HL-60 (cell line): ENCODE measurements around the gene MFSD6L.

Experiments used
- DNase-seq, 2 experiments: peaks; one replicate each; pipeline ENCODE4 v3.0.0-alpha.2; 2010 to 2020; ENCODE audit warnings: low read depth in 1 of 2, low spot score in 1 of 2
- H3K27ac ChIP-seq: fragments of 250-450 bp; sonication (Bioruptor Pico); replicated peaks from 2 replicates; pipeline ENCODE4 v1.5.1; 2020; ENCODE audit warnings: mild to moderate bottlenecking, moderate library complexity
- H3K27me3 ChIP-seq: fragments of 250-450 bp; sonication (Bioruptor Pico); 2 replicates; pipeline ENCODE4 v1.5.1; 2021; ENCODE audit warnings: mild to moderate bottlenecking, moderate library complexity; ENCODE audit not compliant: insufficient read depth, poor library complexity, severe bottlenecking
- H3K4me3 ChIP-seq: replicated peaks from 2 replicates; pipeline ENCODE4 v1.5.1; 2011; ENCODE audit warnings: mild to moderate bottlenecking, control low read depth, low read length; ENCODE audit not compliant: insufficient read depth
- GABPA ChIP-seq: IDR thresholded peaks from 2 replicates; pipeline ENCODE4 v1.6.1; 2012; ENCODE audit warnings: low read depth
- POLR2AphosphoS5 ChIP-seq: IDR thresholded peaks from 2 replicates; pipeline ENCODE4 v1.6.1; 2012; ENCODE audit warnings: low read depth
- REST ChIP-seq: IDR thresholded peaks from 2 replicates; pipeline ENCODE4 v1.6.1; 2012; ENCODE audit warnings: low read depth; ENCODE audit not compliant: insufficient replicate concordance
- SPI1 ChIP-seq: IDR thresholded peaks from 2 replicates; pipeline ENCODE4 v1.6.1; 2012; ENCODE audit warnings: low read depth, mild to moderate bottlenecking, borderline replicate concordance
- TF ChIP-seq, protein P1 (sequence below): IDR thresholded peaks from one replicate; pipeline ENCODE4 v1.5.1; 2011; ENCODE audit warnings: low read length, control low read depth, inconsistent platforms; ENCODE audit not compliant: insufficient read depth

MFSD6L gene

DNA sequence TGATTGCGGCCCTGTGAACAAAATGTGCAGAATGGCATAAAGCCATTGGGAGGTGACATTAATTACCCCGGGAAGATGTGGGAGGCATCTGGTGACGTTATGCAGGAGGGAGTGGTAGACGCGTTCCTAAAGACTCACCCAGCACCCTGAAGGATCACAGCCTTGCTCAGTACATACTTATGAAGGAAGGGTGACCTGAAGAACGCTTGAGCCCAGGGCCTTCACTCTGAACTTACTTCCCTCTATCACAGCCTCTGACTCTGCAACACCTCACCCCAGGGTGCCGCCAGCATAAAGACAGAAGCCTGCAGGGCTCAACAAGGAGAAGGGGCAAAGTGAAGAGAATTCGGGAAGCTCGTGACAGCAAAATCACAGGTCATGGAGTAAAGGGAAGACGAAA, 9.4 kb downstream of the MFSD6L start:
- no peaks in the 10 kb centered on the region for H3K27me3 ChIP-seq
- TF ChIP-seq POLR2AphosphoS5 (no peak), GABPA (no peak), SPI1 (no peak), REST (no peak)
- TF ChIP-seq, protein P1, sequence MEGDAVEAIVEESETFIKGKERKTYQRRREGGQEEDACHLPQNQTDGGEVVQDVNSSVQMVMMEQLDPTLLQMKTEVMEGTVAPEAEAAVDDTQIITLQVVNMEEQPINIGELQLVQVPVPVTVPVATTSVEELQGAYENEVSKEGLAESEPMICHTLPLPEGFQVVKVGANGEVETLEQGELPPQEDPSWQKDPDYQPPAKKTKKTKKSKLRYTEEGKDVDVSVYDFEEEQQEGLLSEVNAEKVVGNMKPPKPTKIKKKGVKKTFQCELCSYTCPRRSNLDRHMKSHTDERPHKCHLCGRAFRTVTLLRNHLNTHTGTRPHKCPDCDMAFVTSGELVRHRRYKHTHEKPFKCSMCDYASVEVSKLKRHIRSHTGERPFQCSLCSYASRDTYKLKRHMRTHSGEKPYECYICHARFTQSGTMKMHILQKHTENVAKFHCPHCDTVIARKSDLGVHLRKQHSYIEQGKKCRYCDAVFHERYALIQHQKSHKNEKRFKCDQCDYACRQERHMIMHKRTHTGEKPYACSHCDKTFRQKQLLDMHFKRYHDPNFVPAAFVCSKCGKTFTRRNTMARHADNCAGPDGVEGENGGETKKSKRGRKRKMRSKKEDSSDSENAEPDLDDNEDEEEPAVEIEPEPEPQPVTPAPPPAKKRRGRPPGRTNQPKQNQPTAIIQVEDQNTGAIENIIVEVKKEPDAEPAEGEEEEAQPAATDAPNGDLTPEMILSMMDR = no peak
- DNase-seq = no peak
- no peak overlapping the region for H3K4me3 ChIP-seq
- H3K27ac ChIP-seq = no peak overlapping the region

DNA sequence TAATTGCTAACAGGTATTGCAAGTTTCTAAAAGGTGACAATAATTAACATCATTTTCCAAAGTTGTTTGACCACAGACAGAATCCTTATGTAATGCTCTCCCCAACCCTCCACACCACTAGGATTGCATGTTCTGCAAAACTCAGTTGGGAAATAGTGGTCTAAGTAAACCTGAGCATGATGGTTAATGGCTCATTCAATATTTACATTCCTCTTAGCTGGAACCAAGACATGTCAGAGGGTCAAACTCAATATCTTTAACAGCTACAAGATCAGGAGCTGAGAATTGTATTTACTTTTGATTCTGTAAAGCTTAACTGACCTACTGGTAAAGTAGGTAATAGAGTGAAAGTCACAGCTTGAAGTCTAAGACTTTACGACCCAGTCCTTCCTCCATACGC, 10.2 kb downstream of the MFSD6L start:
- Histone ChIP-seq H3K27ac (no peak overlapping the region), H3K27me3 (no peaks in the 10 kb centered on the region), H3K4me3 (no peak overlapping the region)
- TF ChIP-seq SPI1 (no peak), GABPA (no peak), POLR2AphosphoS5 (no peak), REST (no peak)
- TF ChIP-seq, protein P1 = no peak
- DNase-seq = no peak

- peak in 1 of 2 experiments; percentile 31 for DNase-seq
- no peak for TF ChIP-seq GABPA
- TF ChIP-seq, protein P1 = peak; percentile 50
- TF ChIP-seq REST = no peak
- TF ChIP-seq POLR2AphosphoS5 = no peak
- TF ChIP-seq SPI1 = no peak
- no peaks in the 10 kb centered on the region for H3K27me3 ChIP-seq
- no peak overlapping the region for H3K27ac ChIP-seq
- H3K4me3 ChIP-seq = no peak overlapping the region
Observed at GRCh38 chr17:8785547-8786413, 13.4 kb downstream of the MFSD6L start.
